ENCODE data around the gene RIT2. TPM values are rescaled to one million over a fixed set of nuclear protein-coding genes. Genes with fewer than 3 reads are reported as not detected.

Gene RIT2
- total RNA-seq, 1 donor from 2014 or later = not detected

- no peaks in the 10 kb centered on the region for H3K27me3 Mint-ChIP-seq (ENCODE audit: unreplicated experiment)
- TF ChIP-seq, protein P1, sequence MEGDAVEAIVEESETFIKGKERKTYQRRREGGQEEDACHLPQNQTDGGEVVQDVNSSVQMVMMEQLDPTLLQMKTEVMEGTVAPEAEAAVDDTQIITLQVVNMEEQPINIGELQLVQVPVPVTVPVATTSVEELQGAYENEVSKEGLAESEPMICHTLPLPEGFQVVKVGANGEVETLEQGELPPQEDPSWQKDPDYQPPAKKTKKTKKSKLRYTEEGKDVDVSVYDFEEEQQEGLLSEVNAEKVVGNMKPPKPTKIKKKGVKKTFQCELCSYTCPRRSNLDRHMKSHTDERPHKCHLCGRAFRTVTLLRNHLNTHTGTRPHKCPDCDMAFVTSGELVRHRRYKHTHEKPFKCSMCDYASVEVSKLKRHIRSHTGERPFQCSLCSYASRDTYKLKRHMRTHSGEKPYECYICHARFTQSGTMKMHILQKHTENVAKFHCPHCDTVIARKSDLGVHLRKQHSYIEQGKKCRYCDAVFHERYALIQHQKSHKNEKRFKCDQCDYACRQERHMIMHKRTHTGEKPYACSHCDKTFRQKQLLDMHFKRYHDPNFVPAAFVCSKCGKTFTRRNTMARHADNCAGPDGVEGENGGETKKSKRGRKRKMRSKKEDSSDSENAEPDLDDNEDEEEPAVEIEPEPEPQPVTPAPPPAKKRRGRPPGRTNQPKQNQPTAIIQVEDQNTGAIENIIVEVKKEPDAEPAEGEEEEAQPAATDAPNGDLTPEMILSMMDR (IDR thresholded peaks at IDR 0.05; ENCODE audit: partially characterized antibody, unreplicated experiment) = no peak
- no peaks in the 10 kb centered on the region for H3K9me3 Mint-ChIP-seq (ENCODE audit: unreplicated experiment)
- no peak overlapping the region for H3K4me3 Mint-ChIP-seq (ENCODE audit: unreplicated experiment)
- DNase-seq = no peak
- no peaks in the 10 kb centered on the region for H3K36me3 Mint-ChIP-seq (ENCODE audit: unreplicated experiment)
- H3K4me1 Mint-ChIP-seq (ENCODE audit: low read depth, unreplicated experiment) = no peaks in the 10 kb centered on the region
- H3K27ac Mint-ChIP-seq (ENCODE audit: unreplicated experiment) = no peak overlapping the region
These were observed 154.2 kb downstream of the RIT2 start for GRCh38 chr18:42961298-42961697.

- no peaks in the 10 kb centered on the region for H3K36me3 Mint-ChIP-seq (ENCODE audit: unreplicated experiment)
- H3K9me3 Mint-ChIP-seq (ENCODE audit: unreplicated experiment) = no peaks in the 10 kb centered on the region
- no peaks in the 10 kb centered on the region for H3K27me3 Mint-ChIP-seq (ENCODE audit: unreplicated experiment)
- TF ChIP-seq, protein P1 (IDR thresholded peaks at IDR 0.05; ENCODE audit: partially characterized antibody, unreplicated experiment) = no peak
- no peaks in the 10 kb centered on the region for H3K4me1 Mint-ChIP-seq (ENCODE audit: low read depth, unreplicated experiment)
- H3K4me3 Mint-ChIP-seq (ENCODE audit: unreplicated experiment) = no peak overlapping the region
- no peak overlapping the region for H3K27ac Mint-ChIP-seq (ENCODE audit: unreplicated experiment)
- no peak for DNase-seq
These were observed 156.0 kb downstream of the RIT2 start for GRCh38 chr18:42959528-42959927.

GRCh38 chr18:42958353-42958752 lies 157.1 kb downstream of the RIT2 start:
- Mint-ChIP-seq H3K36me3 (ENCODE audit: unreplicated experiment) (no peaks in the 10 kb centered on the region), H3K27ac (ENCODE audit: unreplicated experiment) (no peak overlapping the region), H3K4me1 (ENCODE audit: low read depth, unreplicated experiment) (no peaks in the 10 kb centered on the region), H3K4me3 (ENCODE audit: unreplicated experiment) (no peak overlapping the region), H3K27me3 (ENCODE audit: unreplicated experiment) (no peaks in the 10 kb centered on the region), H3K9me3 (ENCODE audit: unreplicated experiment) (no peaks in the 10 kb centered on the region)
- TF ChIP-seq, protein P1 (IDR thresholded peaks at IDR 0.05; ENCODE audit: partially characterized antibody, unreplicated experiment) = no peak
- no peak for DNase-seq

GRCh38 chr18:42956287-42956686 lies 159.2 kb downstream of the RIT2 start:
- Mint-ChIP-seq H3K4me1 (ENCODE audit: low read depth, unreplicated experiment) (peaks cover 2% of the 10 kb centered on the region), H3K36me3 (ENCODE audit: unreplicated experiment) (no peaks in the 10 kb centered on the region), H3K27me3 (ENCODE audit: unreplicated experiment) (no peaks in the 10 kb centered on the region), H3K27ac (ENCODE audit: unreplicated experiment) (no peak overlapping the region), H3K4me3 (ENCODE audit: unreplicated experiment) (no peak overlapping the region), H3K9me3 (ENCODE audit: unreplicated experiment) (no peaks in the 10 kb centered on the region)
- TF ChIP-seq, protein P1 (IDR thresholded peaks at IDR 0.05; ENCODE audit: partially characterized antibody, unreplicated experiment) = no peak
- DNase-seq = no peak

DNA sequence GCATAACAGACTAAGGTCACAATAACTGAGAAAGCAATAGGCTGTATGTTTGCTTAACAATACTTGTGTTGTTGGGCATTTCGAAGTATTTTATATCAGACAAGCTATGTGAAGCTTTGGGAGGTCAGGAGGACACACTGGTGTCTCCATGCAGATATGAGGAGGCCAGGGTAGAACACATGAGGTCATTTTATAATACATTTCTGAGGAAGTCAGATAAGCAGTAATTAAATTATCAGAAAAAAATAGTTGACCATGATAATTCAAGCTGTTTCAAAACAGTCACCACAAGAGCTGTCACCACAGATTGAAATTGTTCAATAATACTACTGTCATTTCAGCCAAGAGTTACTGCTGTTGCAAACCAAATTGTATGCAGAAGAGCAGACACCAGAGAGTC lies 160.6 kb downstream of the RIT2 start:
- H3K9me3 Mint-ChIP-seq (ENCODE audit: unreplicated experiment) = no peaks in the 10 kb centered on the region
- H3K27ac Mint-ChIP-seq (ENCODE audit: unreplicated experiment) = no peak overlapping the region
- no peaks in the 10 kb centered on the region for H3K27me3 Mint-ChIP-seq (ENCODE audit: unreplicated experiment)
- TF ChIP-seq, protein P1 (IDR thresholded peaks at IDR 0.05; ENCODE audit: partially characterized antibody, unreplicated experiment) = no peak
- H3K36me3 Mint-ChIP-seq (ENCODE audit: unreplicated experiment) = no peaks in the 10 kb centered on the region
- H3K4me3 Mint-ChIP-seq (ENCODE audit: unreplicated experiment) = no peak overlapping the region
- DNase-seq = no peak
- H3K4me1 Mint-ChIP-seq (ENCODE audit: low read depth, unreplicated experiment) = peaks cover 2% of the 10 kb centered on the region
